Superior temporal gyrus (tissue), 1 donor: ENCODE results near the gene TXNL4A.

Experiments
- DNase-seq: peaks from one replicate; pipeline ENCODE4 v3.0.0-alpha.2; 2016; ENCODE audit errors: extremely low spot score

The TXNL4A gene

DNA sequence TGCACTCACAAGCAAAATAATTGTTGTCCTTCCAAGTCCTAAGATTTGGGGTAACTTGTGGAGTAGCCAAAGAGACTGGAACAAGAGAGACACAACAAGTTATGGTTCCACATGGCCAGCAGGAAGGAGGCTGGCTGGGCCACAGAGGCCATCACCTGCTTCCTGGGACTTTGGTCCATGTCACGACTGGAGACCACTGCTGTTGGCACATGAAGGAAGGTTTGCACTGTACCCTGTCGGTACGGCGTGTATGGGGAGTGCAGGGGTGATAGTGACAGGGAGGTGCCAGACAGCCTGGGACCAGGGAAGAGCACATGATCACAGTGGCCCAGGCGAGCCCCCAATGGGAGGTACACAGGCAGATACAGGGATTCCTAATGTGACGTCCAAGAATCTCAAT lies 52.4 kb downstream of the TXNL4A start:
- DNase-seq, result no peak

DNA sequence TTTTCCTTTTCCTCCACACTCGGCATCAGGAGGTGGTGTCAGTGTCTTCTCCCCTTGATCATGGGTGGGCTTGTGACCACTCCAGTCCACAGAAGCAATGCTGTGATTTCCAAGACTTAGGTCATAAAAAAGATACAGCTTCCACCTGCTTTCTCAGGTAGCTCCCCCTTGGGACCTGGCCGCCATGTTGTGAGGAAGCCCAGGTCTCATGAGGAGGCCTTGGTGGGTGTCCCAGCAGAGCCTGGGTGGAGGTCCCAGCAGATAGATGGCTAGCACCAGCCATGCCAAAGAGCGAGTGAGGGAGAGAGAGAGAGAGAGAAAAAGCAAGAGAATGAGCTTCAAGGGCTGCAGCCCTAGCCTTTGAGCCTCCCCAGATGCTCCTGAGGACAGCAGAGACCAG lies 52.9 kb downstream of the TXNL4A start:
- no peak for DNase-seq

DNA sequence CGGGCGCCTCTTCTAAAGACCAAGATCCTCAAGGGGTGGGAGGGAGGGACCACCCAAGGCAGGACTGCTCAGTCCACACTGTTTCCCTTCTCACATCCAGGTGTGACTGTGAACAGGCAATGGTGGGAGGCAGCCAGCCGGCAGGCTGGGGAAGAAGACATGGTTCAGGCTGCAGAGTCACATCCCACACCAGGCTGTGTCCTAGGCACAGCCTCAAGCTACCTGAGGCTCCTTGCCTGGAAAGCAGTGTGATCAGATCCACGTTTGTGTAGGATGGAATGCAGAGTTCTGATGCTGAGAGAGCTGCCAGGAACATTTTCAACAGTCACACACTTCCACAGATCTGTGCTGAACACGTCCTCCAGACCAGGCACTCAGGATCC lies 53.3 kb downstream of the TXNL4A start:
- no peak for DNase-seq

DNA sequence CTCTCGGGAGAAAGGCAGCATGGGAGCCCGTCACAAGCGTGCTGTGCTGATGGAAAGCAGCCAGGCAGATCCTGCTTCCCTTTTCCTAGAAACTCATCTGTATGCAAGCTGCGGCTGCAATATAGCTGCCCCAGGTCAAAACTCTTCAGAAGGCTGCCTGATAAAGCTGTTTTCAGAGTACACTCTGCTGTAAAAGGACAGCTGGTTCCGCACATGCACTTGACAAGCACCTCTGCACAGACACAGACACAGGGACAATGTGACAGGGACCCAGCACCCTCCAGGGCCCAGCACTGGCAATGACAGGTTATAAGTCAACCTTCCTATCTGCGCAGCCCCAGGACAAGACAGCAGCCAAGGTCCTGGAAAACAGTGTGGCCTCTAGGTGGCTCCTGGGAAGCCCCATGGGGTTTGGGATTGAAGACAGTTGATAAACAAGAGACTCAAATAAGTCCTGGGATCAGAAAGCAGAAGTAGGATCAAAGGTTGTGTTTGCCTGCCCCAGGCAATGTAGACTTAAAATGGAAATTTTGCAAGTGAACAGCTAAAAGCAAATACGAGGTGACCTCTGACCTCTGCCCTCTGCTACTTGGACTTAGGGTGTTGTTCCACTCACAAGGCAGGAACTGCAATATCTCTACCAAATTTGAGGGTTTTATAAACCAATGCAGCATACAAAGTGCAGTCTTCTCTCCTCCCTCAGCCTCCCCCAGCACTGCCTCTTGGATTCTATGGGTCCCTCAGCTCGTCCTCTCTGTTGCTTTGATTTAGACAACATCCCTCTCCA lies 53.9 kb downstream of the TXNL4A start:
- no peak for DNase-seq

DNA sequence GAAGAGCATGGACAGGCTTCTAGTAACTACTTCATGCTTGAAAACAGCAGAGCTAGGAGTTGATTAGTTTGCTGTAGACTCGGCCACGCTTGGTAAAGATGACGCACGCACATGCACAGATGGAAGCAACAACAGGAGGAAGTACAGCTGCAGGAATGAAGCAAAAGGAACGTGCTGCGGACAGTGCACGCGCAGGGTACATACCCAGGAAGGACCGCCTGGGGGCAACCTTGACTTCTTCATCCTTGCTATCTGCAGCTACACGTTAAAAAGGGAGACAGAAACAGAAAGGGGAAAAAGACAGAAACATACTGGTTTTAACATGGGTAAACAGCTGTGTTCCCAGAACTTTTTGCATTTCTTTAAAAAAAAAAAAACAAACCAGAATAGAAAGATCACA lies 54.6 kb downstream of the TXNL4A start:
- DNase-seq, result no peak

DNA sequence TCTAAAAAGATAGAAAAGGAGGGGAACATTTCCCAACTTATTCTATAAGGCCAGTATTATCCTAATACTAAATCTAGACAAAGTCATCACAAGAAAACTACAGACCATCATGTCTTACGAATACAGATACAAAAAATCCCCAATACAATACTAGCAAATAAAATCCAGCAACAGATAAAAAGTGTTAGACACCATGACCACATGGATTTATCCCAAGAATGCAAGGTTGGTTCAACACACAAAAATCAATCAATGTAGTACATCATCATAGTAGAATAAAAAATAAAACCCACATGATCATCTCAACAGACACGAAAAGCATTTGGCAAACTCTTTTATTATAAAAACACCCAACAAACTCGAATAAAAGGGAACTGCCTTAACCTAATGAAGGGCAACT lies 55.5 kb downstream of the TXNL4A start:
- DNase-seq, result no peak

DNA sequence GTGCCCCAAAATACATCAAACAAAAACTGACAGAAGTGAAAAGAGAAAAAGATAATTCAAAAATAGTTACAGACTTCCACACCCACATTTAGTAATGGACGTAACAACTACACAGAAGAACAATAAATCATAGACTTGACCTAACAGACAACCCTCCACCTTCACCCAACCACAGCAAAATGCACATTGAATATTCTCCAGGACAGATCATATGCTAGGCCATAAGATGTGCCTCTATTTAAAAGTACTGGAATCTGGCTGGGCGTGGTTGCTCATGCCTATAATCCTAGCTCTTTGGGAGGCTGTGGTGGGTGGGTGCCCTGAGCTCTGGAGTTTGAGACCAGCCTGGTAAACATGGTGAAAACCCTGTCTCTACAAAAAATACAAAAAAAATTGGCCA lies 56.9 kb downstream of the TXNL4A start:
- no peak for DNase-seq

DNA sequence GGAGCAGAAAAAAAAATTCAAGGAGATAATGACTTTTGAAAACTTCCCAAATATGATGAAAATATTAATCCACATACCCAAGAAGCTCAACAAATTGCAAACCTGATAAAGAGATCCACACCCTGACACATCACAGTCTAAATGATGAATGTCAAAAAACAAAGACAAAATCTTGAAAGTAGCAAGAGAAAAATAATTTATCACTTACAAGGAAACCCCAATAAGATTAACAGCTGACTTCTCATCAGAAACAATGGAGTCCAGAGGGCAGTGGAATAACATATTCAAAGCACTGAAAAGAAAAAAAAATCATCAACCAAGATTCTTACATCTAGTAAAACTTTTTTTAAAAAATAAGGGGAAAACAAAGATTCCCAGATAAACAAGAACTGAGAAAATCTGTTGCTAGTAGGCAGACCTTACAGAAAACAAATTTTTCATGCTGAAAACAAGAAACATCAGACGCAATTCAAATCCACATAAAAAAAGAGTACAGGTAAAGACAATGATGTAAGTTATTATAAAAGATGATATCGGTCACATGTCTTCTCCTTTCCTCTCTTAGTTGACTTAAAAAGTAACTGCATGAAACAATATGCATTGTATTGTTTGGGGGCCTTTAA lies 58.2 kb downstream of the TXNL4A start:
- DNase-seq, result no peak

DNA sequence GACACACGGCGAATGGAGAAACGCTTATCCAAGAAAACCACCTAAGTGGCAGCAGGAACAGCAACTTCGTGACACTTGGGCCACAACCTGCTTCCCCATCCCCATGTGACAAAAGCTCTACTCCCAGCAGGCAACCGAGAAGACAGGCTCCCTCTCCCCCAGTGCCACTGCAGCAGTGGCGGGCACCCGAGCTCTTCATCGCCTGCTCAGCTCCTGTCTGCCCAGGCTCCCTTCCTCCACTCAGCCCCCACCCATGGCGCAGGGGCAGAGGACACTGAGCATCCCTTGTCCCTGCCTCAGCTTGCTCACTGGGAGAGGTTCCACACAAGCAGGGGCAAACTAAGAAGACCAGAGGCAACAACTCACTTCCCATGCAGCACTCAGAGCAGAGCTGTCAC lies 59.8 kb downstream of the TXNL4A start:
- DNase-seq, result no peak

DNA sequence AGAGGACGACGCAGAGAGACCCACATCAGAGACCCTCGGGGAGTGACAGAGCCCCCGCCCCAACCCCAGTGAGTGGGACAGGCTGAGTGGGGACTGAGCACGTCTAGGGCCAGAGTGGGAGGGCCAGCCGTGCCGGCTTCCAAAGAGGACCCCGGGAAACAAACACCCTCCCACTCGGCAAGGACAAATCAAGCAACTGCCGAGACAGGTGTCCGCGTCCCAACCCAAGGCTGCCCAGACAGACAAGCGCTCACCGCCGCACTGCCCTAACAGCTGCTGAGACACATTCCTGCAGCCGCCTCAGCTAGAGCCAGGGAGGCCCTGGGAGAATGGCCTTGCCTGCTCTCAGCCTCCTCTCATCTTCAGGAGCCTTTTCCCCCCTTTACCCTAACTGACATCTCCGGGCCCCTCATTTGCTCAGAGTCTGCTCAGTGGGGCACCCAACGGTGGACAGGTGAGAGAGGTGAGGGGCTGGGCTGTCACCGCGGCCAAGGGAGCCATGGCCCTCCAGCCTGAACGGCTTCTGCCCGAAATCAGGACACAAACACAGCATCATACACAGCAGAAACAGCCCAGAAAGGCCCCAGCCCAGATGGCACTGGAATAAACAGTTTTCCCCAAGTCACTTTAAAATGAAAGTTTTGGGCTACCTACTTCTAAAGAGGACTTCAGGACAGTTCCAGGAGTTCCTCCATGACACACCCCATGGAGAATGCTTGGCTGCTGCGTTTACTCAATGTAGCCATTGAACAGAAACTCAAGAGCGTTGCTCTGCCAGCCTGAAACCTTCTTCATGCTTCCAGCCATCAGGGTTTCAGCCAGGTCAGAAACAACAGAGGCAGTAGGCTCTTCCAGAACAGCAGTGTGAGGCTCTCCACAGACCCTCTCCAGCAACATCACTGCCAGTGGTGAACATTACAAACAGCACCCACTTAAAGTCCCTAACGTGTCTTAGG lies 60.5 kb downstream of the TXNL4A start:
- DNase-seq, result no peak

DNA sequence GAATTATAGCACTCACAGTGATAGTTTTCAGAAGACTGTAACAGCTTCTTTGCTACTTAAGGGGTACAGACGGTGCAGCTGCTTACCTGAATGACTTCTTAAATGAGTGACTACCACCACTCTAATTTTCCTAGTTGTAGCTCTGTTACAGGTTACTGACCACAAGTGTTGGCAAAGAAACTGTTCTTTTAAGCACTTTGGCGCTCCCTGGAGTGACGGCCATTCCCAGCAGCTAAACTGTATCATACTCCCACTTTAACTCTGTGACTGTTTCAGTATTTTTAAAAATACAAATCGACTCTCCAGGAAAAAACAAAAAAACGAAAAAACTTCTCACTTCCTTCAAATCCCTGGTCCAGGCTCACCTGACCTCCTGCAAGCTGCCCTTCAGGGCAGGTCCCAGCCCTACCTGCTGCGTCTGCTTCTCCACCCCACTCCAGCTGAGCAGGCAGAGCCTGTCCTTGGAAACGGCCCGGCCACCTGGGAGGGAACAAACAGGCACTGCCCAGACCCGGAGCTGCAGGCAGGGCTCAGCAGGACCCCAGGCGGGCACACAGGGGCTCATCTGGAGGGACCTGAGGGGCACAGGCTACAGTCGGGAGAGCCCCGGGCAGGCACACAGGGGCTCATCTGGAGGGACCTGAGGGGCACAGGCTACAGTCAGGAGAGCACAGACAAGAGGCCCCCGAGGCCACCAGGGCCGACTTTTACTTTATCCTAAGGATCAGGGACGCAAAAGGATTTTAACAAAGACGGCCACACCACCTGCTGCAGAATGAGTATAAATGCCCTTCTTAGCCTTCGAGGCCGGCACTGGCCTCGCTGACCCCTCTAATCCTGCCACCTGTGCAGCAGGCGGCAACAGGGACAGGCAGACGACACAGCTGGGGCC lies 61.4 kb downstream of the TXNL4A start:
- no peak for DNase-seq

DNA sequence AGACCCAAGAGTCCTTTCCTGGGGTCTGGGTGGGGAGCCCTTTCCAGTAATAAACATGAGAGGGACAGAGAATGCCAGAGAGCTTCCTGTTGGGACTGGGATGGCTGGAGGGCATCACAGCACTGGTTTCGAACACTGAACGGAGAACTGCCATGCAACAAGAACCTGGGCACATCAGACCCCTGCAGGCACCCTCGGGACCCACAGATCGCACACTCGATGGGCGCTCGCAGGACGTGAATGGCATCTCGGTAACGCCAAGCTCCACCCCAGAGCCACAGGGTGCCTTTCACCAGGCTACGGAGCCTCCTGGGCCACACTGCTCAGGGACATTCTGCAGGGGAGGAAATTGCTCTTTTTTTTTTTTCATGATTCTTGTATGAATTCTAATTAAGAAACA lies 62.1 kb downstream of the TXNL4A start:
- no peak for DNase-seq

DNA sequence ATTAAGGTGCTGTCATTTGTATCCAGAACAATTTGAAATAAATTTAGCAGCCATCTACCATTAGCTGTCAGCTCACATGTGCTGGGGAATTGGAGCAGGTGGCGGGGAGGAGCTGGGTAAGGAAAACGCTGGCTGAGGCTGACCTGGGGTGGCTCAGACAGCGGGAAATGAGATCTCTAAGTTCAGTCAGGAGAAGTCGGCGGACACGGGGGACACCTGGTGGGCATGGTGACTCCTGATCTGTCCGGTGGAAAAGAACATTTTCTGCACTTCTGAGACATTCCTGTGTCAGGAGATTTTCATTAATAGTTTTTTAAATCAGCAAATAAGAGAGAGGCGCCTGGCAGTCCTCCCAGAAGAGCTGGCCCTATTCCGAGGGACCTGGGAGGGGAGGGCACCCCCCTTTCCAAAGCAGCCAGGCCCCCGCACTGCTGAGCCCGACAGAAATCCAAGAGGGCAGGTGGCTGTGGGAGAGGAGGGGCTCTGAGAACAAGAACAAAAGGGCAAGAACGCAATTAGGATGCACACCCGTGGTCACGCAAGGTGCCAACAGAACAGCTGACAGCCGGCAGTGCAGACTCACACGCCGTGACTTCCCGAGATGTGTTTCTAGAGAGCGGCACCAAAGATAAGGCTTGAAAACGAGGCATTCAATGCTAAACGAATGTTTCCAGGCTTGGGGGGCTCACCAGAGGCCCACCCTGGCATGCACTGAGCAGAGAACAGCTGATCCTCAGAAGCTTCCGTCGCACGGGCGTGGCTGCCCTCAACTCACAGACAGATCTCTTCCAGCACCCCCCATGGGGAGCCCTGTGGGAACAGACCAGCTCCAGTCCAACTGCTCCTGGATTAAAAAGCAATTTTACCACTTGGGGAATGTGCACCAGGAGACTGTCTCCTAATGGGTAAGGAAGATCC lies 63.3 kb downstream of the TXNL4A start:
- DNase-seq, result no peak

DNA sequence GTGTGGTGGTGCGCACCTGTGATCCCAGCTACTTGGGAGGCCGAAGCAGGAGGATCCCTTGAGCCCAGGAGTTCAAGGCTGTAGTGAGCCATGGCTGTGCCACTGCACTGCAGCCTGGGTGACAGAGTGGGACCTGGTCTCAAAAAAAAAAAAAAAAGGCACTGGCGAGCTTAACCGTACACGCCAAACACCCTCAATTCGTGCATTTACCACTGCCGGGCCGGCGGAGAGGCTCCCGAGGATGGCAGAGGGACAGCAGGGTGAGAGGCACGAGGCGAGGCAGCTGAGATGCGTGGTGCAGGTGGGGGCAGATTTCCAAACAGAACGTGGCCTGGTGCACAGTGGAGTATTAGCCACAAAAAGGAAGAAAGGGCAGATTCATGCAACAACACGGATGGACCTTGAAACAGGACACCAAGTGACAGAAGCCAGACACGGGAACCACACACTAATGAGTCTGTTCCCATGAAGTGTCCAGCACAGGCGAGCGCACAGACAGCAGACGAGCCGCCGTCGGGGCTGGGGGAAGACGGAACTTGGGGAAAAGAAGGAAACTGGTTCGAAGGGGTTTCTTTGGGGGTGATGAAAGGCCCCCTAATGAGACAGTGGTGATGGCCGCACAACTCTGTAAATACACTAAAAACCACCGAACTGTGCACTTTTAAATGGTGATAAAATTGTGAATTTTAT lies 64.3 kb downstream of the TXNL4A start:
- DNase-seq, result no peak

DNA sequence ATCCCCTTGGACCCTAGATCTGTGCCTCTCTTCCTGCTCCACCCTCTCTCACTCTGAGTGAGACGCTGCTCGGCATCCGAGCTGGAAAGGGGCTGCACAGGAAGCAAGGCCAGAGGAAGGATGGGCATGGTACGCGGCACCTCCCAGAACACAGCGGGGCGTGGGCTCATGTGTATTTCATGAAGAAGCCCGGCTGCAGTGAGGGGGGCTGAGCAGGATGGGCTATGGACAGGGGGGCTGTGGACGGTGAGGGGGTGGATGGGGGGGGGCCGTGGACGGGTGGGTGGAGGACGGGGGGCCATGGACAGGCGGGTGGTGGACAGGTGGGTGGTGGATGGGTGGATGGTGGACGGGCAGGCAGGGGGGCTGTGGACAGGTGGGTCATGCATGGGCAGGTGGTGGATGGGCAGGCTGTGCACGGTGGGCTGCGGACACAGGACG lies 65.4 kb downstream of the TXNL4A start:
- DNase-seq, result no peak

DNA sequence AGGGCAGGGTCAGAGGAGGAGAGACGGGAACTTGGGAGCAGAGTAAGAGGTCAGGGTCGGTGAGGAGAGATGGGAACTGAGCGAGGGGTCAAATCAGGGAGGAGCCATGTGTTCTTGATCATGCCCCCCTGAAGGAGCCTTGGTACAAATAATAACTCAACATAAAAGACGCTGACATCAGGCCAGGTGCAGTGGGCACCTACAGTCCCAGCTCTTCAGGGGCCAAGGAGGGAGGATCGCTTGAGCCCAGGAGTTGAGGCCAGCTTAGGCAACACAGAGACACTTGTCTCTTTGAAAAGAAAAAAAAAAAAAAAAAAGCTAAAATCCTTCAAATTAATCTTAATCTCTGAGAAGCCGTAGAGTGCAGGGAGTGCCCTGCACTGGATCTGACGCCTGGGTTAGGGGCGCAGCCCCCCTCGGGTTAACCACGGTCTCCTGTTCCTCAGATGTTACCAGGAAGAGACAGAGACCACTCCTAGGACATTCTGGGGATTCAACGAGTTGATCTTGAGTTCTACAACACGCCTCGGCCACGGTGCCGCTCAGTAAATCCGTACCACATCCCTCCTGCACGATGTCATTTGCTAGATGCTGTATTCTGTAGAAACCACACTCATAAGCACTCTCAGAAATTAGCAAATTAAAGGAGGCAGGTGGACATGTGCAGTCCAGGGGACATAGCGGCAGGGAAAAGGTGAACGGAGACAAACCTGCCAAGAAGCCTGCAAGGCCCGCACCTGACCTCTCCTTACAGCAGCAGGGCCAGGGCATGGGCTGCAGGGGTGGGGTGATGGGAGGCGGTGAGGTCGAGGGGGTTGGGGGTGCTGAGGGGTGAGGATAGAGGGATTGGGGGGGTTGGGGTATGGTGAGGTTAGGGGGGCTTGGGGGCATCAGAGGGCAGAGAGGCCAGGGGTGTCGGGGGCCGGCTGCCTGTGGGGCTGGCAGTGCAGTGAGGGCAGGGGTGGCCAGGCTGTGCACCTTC lies 66.1 kb downstream of the TXNL4A start:
- no peak for DNase-seq
